MM.1S (cell line): ENCODE results near the gene FALEC.

Experiments used
- CTCF ChIP-seq: fragments of 300-600 bp; sonication (generic); IDR thresholded peaks from 2 replicates; pipeline ENCODE4 v1.5.1; 2016; ENCODE audit warnings: antibody characterized with exemption, low read length, mixed read lengths
- EZH2phosphoT487 ChIP-seq: fragments of 300-600 bp; sonication (generic); IDR thresholded peaks from 2 replicates; pipeline ENCODE4 v1.6.1; 2018; ENCODE audit warnings: antibody characterized with exemption, low read length

- TF ChIP-seq CTCF (no peak), EZH2phosphoT487 (no peak)
These were observed 28.7 kb downstream of the FALEC start for GRCh38 chr1:150544204-150544603.
